Activated CD4-positive, alpha-beta memory T cell treated with anti-CD3 and anti-CD28 coated beads, Interleukin-2, amount 10 ng/mL, durations not matched to agents 7 days and 5 days (primary cell): ENCODE measurements around the gene GOLT1B. TPM values are rescaled to one million over a fixed set of nuclear protein-coding genes. Genes with fewer than 3 reads are reported as not detected.

ENCODE experiments used
- CTCF ChIA-PET: fragments of 350-600 bp; sonication (Branson Sonifier 250); formaldehyde crosslinking; loops from one replicate; lab custom pipeline; 2021; ENCODE audit warnings: antibody characterized with exemption, inconsistent platforms; lab: Charles Lee
- POLR2A ChIA-PET: fragments of 350-600 bp; sonication (Branson Sonifier 250); formaldehyde crosslinking; loops from one replicate; lab custom pipeline; 2021; ENCODE audit warnings: antibody characterized with exemption; lab: Charles Lee
- DNase-seq: peaks from one replicate; pipeline ENCODE4 v3.0.0-alpha.2; 2020
- H3K27ac Mint-ChIP-seq: one replicate; pipeline ENCODE4 v1.8.0; 2021; ENCODE audit warnings: mild to moderate bottlenecking, mixed read lengths
- H3K27me3 Mint-ChIP-seq: one replicate; pipeline ENCODE4 v1.8.0; 2021; ENCODE audit warnings: mixed read lengths
- H3K36me3 Mint-ChIP-seq: one replicate; pipeline ENCODE4 v1.8.0; 2021; ENCODE audit warnings: low read depth, mixed read lengths
- H3K4me1 Mint-ChIP-seq: one replicate; pipeline ENCODE4 v1.8.0; 2021; ENCODE audit warnings: mixed read lengths
- H3K4me3 Mint-ChIP-seq: one replicate; pipeline ENCODE4 v1.8.0; 2021; ENCODE audit warnings: mild to moderate bottlenecking, mixed read lengths
- H3K9me3 Mint-ChIP-seq: one replicate; pipeline ENCODE4 v1.8.0; 2021; ENCODE audit warnings: mixed read lengths
- total RNA-seq, 2 experiments: library from RNA; stranded (reverse); gene quantifications; one replicate each; pipeline ENCODE4 v1.2.3, GENCODE V29; 2021

The GOLT1B gene
- total RNA-seq, 2 experiments from 2014 or later: 44.1 to 57.5 TPM

GRCh38 chr12:21551841-21552465 lies 50.4 kb downstream of the GOLT1B start:
- Mint-ChIP-seq H3K9me3 (no peaks in the 10 kb centered on the region), H3K4me1 (no peaks in the 10 kb centered on the region)
- CTCF ChIA-PET: interaction anchor here (0.6 kb wide), 1 partner anchor 190 kb away, joined by 3 read pairs; no protein-coding TSS in a partner anchor

GRCh38 chr12:21552635-21553328 lies 51.2 kb downstream of the GOLT1B start:
- Mint-ChIP-seq H3K4me1 (no peaks in the 10 kb centered on the region), H3K27ac (no peak overlapping the region), H3K27me3 (no peaks in the 10 kb centered on the region), H3K9me3 (no peaks in the 10 kb centered on the region), H3K36me3 (no peaks in the 10 kb centered on the region), H3K4me3 (no peak overlapping the region)
- ChIA-PET POLR2A (no interaction called here), CTCF (no interaction called here)
- DNase-seq: no peak

More at GRCh38 chr12:21551841-21552465, 50.4 kb downstream of the GOLT1B start:
- H3K4me3 Mint-ChIP-seq: no peak overlapping the region
- POLR2A ChIA-PET: no interaction called here
- no peak for DNase-seq
- no peaks in the 10 kb centered on the region for H3K27me3 Mint-ChIP-seq
- H3K27ac Mint-ChIP-seq: no peak overlapping the region
- H3K36me3 Mint-ChIP-seq: no peaks in the 10 kb centered on the region

- H3K4me3 Mint-ChIP-seq: no peak overlapping the region
- no peaks in the 10 kb centered on the region for H3K36me3 Mint-ChIP-seq
- H3K27ac Mint-ChIP-seq: no peak overlapping the region
- ChIA-PET POLR2A (no interaction called here), CTCF (no interaction called here)
- H3K4me1 Mint-ChIP-seq: no peaks in the 10 kb centered on the region
- no peak for DNase-seq
- H3K27me3 Mint-ChIP-seq: no peaks in the 10 kb centered on the region
- H3K9me3 Mint-ChIP-seq: no peaks in the 10 kb centered on the region
These were observed 51.7 kb downstream of the GOLT1B start for GRCh38 chr12:21553329-21553675.

GRCh38 chr12:21558100-21558679 lies 56.6 kb downstream of the GOLT1B start:
- POLR2A ChIA-PET: no interaction called here
- Mint-ChIP-seq H3K36me3 (no peaks in the 10 kb centered on the region), H3K27me3 (no peaks in the 10 kb centered on the region), H3K4me1 (peaks cover 16% of the 10 kb centered on the region), H3K27ac (no peak overlapping the region), H3K9me3 (no peaks in the 10 kb centered on the region), H3K4me3 (no peak overlapping the region)
- CTCF ChIA-PET: no interaction called here
- no peak for DNase-seq

- Mint-ChIP-seq H3K4me3 (no peak overlapping the region), H3K4me1 (peaks cover 16% of the 10 kb centered on the region), H3K9me3 (no peaks in the 10 kb centered on the region), H3K36me3 (no peaks in the 10 kb centered on the region), H3K27me3 (no peaks in the 10 kb centered on the region), H3K27ac (peak overlapping the region; percentile 12)
- DNase-seq: no peak
- CTCF ChIA-PET: interaction anchor here (0.8 kb wide), 1 partner anchor 15 kb away, joined by 3 read pairs; no protein-coding TSS in a partner anchor
- POLR2A ChIA-PET: interaction anchor here (1.3 to 1.8 kb wide), 2 partner anchors 58 to 98 kb away, joined by 7 read pairs; partner anchors contain the start of genes GOLT1B, LDHB and RECQL
These were observed 58.4 kb downstream of the GOLT1B start for GRCh38 chr12:21559855-21560569.

GRCh38 chr12:21561158-21561557 lies 59.6 kb downstream of the GOLT1B start:
- H3K4me3 Mint-ChIP-seq: no peak overlapping the region

GRCh38 chr12:21562859-21563258 lies 61.3 kb downstream of the GOLT1B start:
- no peaks in the 10 kb centered on the region for H3K36me3 Mint-ChIP-seq
- POLR2A ChIA-PET: no interaction called here
- no peaks in the 10 kb centered on the region for H3K9me3 Mint-ChIP-seq
- H3K27me3 Mint-ChIP-seq: no peaks in the 10 kb centered on the region
- H3K4me1 Mint-ChIP-seq: peaks cover 16% of the 10 kb centered on the region
- CTCF ChIA-PET: interaction anchor here (0.7 kb wide), 1 partner anchor 20 kb away, joined by 3 read pairs; no protein-coding TSS in a partner anchor
- H3K4me3 Mint-ChIP-seq: no peak overlapping the region
- H3K27ac Mint-ChIP-seq: no peak overlapping the region
- no peak for DNase-seq

More at GRCh38 chr12:21561158-21561557, 59.6 kb downstream of the GOLT1B start:
- H3K27ac Mint-ChIP-seq: peak overlapping the region; percentile 5
- no peaks in the 10 kb centered on the region for H3K9me3 Mint-ChIP-seq
- no peak for DNase-seq
- H3K36me3 Mint-ChIP-seq: no peaks in the 10 kb centered on the region
- ChIA-PET POLR2A (interaction anchor here (1.8 kb wide), 2 partner anchors 60 to 96 kb away, joined by 6 to 7 read pairs; partner anchors contain the start of genes GOLT1B, LDHB and RECQL), CTCF (interaction anchor here (1.2 kb wide), 1 partner anchor 119 kb away, joined by 6 read pairs; no protein-coding TSS in a partner anchor)
- H3K27me3 Mint-ChIP-seq: no peaks in the 10 kb centered on the region
- peaks cover 16% of the 10 kb centered on the region for H3K4me1 Mint-ChIP-seq

GRCh38 chr12:21566223-21566906 lies 64.8 kb downstream of the GOLT1B start:
- no peak for DNase-seq
- no peak overlapping the region for H3K27ac Mint-ChIP-seq
- POLR2A ChIA-PET: no interaction called here
- H3K9me3 Mint-ChIP-seq: no peaks in the 10 kb centered on the region
- H3K27me3 Mint-ChIP-seq: no peaks in the 10 kb centered on the region
- no peak overlapping the region for H3K4me3 Mint-ChIP-seq
- no peaks in the 10 kb centered on the region for H3K36me3 Mint-ChIP-seq
- CTCF ChIA-PET: interaction anchor here (1.7 kb wide), 1 partner anchor 114 kb away, joined by 5 read pairs; no protein-coding TSS in a partner anchor
- peaks cover 3% of the 10 kb centered on the region for H3K4me1 Mint-ChIP-seq

- H3K27ac Mint-ChIP-seq: no peak overlapping the region
- H3K4me3 Mint-ChIP-seq: no peak overlapping the region
- ChIA-PET CTCF (interaction anchor here (0.7 kb wide), 1 partner anchor 54 kb away, joined by 3 read pairs; no protein-coding TSS in a partner anchor), POLR2A (no interaction called here)
- H3K4me1 Mint-ChIP-seq: peaks cover 3% of the 10 kb centered on the region
- no peaks in the 10 kb centered on the region for H3K36me3 Mint-ChIP-seq
- no peaks in the 10 kb centered on the region for H3K9me3 Mint-ChIP-seq
- H3K27me3 Mint-ChIP-seq: no peaks in the 10 kb centered on the region
- no peak for DNase-seq
These were observed 65.4 kb downstream of the GOLT1B start for GRCh38 chr12:21566907-21567394.

Other genes with a start within 250 kb of the GOLT1B start
- not detected for gene SLCO1A2, start 166.9 kb upstream of the GOLT1B start, total RNA-seq
- not detected for gene IAPP, start 128.9 kb upstream of the GOLT1B start, total RNA-seq
- 10 to 100 TPM; 32.8 to 35.8 TPM for gene PYROXD1, start 64.1 kb upstream of the GOLT1B start, total RNA-seq
- gene RECQL, start 154 bp upstream of the GOLT1B start, total RNA-seq: 100 to 1,000 TPM in 1 of 2 experiments, 10 to 100 TPM in 1; 87.6 to 100 TPM
- gene SPX, start 24.5 kb downstream of the GOLT1B start, total RNA-seq: 1 to 10 TPM in 1 of 2 experiments, under 1 TPM in 1; 0.88 to 1.1 TPM
- gene GYS2, start 103.1 kb downstream of the GOLT1B start, total RNA-seq: not detected
- gene LDHB, start 156.1 kb downstream of the GOLT1B start, total RNA-seq: 100 to 1,000 TPM; 955 to 985 TPM